H1 (cell line): Measurements from ENCODE around the gene NSUN2. TPM values are rescaled to one million over a fixed set of nuclear protein-coding genes. Genes with fewer than 3 reads are reported as not detected.

Source experiments
- CTCF ChIA-PET: fragments of 300-600 bp; sonication (Branson Sonifier 250); formaldehyde crosslinking; loops from one replicate; lab custom pipeline; 2021; ENCODE audit not compliant: partially characterized antibody; lab: Charles Lee
- POLR2A ChIA-PET: fragments of 300-600 bp; sonication (Branson Sonifier 250); formaldehyde crosslinking; loops from one replicate; lab custom pipeline; 2021; ENCODE audit warnings: inconsistent platforms; ENCODE audit not compliant: partially characterized antibody; lab: Charles Lee
- DNase-seq, 2 experiments: peaks; one replicate each; pipeline versions ENCODE4 v3.0.0 to v3.0.0-alpha.2; 2010 to 2022; ENCODE audit warnings: low spot score in 2 of 2, low read depth in 1 of 2, mixed read lengths in 1 of 2
- FAIRE-seq: peaks from 2 replicates; lab custom pipeline; 2011; peaks lifted over from hg19 to GRCh38; lab: Jason Lieb, UNC
- H2AFZ ChIP-seq: 2 replicates; pipeline ENCODE4 v1.8.1; 2012; ENCODE audit warnings: low read length, inconsistent platforms
- H2AK5ac ChIP-seq: 2 replicates; pipeline ENCODE4 v1.6.1; 2013; ENCODE audit warnings: low read depth, low read length
- H2BK120ac ChIP-seq: replicated peaks from 2 replicates; pipeline ENCODE3; 2013; ENCODE audit warnings: low read depth, low read length, inconsistent platforms
- H2BK12ac ChIP-seq: 2 replicates; pipeline ENCODE4 v1.6.1; 2013; ENCODE audit warnings: low read depth, low read length
- H2BK15ac ChIP-seq: 2 replicates; pipeline ENCODE4 v1.6.1; 2013; ENCODE audit warnings: low read length
- H2BK20ac ChIP-seq: 2 replicates; pipeline ENCODE4 v1.6.1; 2013; ENCODE audit warnings: low read length
- H2BK5ac ChIP-seq: 2 replicates; pipeline ENCODE4 v1.6.1; 2013; ENCODE audit warnings: low read depth, low read length
- H3K14ac ChIP-seq: 2 replicates; pipeline ENCODE4 v1.6.1; 2013; ENCODE audit warnings: inconsistent platforms; ENCODE audit not compliant: insufficient read length
- H3K18ac ChIP-seq: 2 replicates; pipeline ENCODE4 v1.6.1; 2013; ENCODE audit warnings: low read length; ENCODE audit errors: extremely low read depth
- H3K23ac ChIP-seq: 2 replicates; pipeline ENCODE4 v1.6.1; 2013; ENCODE audit warnings: inconsistent platforms; ENCODE audit not compliant: insufficient read length
- H3K23me2 ChIP-seq: 2 replicates; pipeline ENCODE4 v1.6.1; 2013; ENCODE audit warnings: low read depth, low read length
- H3K27ac ChIP-seq: 2 replicates; pipeline ENCODE4 v1.6.1; 2011; ENCODE audit warnings: low read depth, low read length, inconsistent platforms
- H3K27me3 ChIP-seq, 4 experiments: replicated peaks in 1 of 4; 1 replicate in 1 of 4; 2 replicates in 3 of 4; pipeline versions ENCODE4 v1.6.1 to v1.8.1; 2011 to 2013; ENCODE audit warnings: low read length in 3 of 4, mild to moderate bottlenecking in 3 of 4, inconsistent platforms in 2 of 4, mixed read lengths in 2 of 4, moderate library complexity in 1 of 4; ENCODE audit not compliant: control insufficient read depth in 3 of 4, insufficient read depth in 3 of 4; ENCODE audit errors: extremely low read depth in 1 of 4
- H3K36me3 ChIP-seq, 4 experiments: 2 replicates each; pipeline versions ENCODE4 v1.6.1 to v1.8.1; 2011 to 2013; ENCODE audit warnings: mild to moderate bottlenecking in 4 of 4, low read length in 3 of 4, moderate library complexity in 2 of 4, control low read depth in 1 of 4, inconsistent platforms in 1 of 4; ENCODE audit not compliant: insufficient read depth in 4 of 4, control insufficient read depth in 2 of 4
- H3K4ac ChIP-seq: replicated peaks from 2 replicates; pipeline ENCODE3; 2013; ENCODE audit warnings: low read length, low read depth, mixed read lengths, inconsistent platforms; ENCODE audit not compliant: insufficient read length
- H3K4me1 ChIP-seq, 4 experiments: replicated peaks in 1 of 4; 1 replicate in 1 of 4; 2 replicates in 3 of 4; pipeline versions ENCODE4 v1.6.1 to v1.8.1; 2011 to 2013; ENCODE audit warnings: low read length in 3 of 4, inconsistent platforms in 2 of 4, mixed read lengths in 1 of 4; ENCODE audit not compliant: insufficient read depth in 4 of 4, control insufficient read depth in 3 of 4
- H3K4me2 ChIP-seq, 2 experiments: 2 replicates each; pipeline versions ENCODE4 v1.6.1 to v1.8.1; 2011 to 2013; ENCODE audit warnings: low read depth in 2 of 2, low read length in 2 of 2, control low read depth in 1 of 2, inconsistent platforms in 1 of 2, mild to moderate bottlenecking in 1 of 2; ENCODE audit not compliant: insufficient read depth in 1 of 2
- H3K4me3 ChIP-seq, 4 experiments: fragments of 200-600, 300-600 bp in 1 of 4; sonication (generic), shearing (Covaris generic), sonication (Bioruptor Twin) in 1 of 4; 2 replicates each; pipeline versions ENCODE4 v1.5.1 to v1.8.1; 2011 to 2016; ENCODE audit warnings: low read length in 4 of 4, low read depth in 3 of 4, control low read depth in 2 of 4, inconsistent platforms in 2 of 4, mild to moderate bottlenecking in 2 of 4, mixed read lengths in 1 of 4, moderate library complexity in 1 of 4; ENCODE audit not compliant: insufficient read depth in 2 of 4; ENCODE audit errors: extremely low read depth in 1 of 4
- H3K56ac ChIP-seq: replicated peaks from 2 replicates; pipeline ENCODE3; 2013; ENCODE audit warnings: low read depth, mild to moderate bottlenecking, mixed read lengths, low read length, inconsistent platforms; ENCODE audit not compliant: insufficient read length
- H3K79me1 ChIP-seq: 2 replicates; pipeline ENCODE4 v1.6.1; 2013; ENCODE audit warnings: low read depth, low read length, control low read depth
- H3K79me2 ChIP-seq, 2 experiments: 2 replicates each; pipeline versions ENCODE4 v1.6.1 to v1.8.1; 2012 to 2013; ENCODE audit warnings: low read length in 2 of 2, mild to moderate bottlenecking in 2 of 2, inconsistent platforms in 1 of 2; ENCODE audit not compliant: insufficient read depth in 2 of 2, control insufficient read depth in 1 of 2
- H3K9ac ChIP-seq, 4 experiments: replicated peaks in 1 of 4; 1 replicate in 1 of 4; 2 replicates in 3 of 4; pipeline versions ENCODE4 v1.6.1 to v1.8.1; 2011 to 2013; ENCODE audit warnings: low read depth in 3 of 4, low read length in 3 of 4, control low read depth in 2 of 4, mild to moderate bottlenecking in 2 of 4, moderate library complexity in 2 of 4, inconsistent platforms in 1 of 4; ENCODE audit errors: extremely low read depth in 1 of 4
- H3K9me3 ChIP-seq, 2 experiments: 2 replicates each; pipeline versions ENCODE4 v1.6.1 to v1.8.1; 2012 to 2013; ENCODE audit warnings: mild to moderate bottlenecking in 2 of 2, moderate library complexity in 2 of 2, control low read depth in 1 of 2, inconsistent platforms in 1 of 2, low read depth in 1 of 2, low read length in 1 of 2, mixed read lengths in 1 of 2; ENCODE audit not compliant: insufficient read depth in 2 of 2
- H4K20me1 ChIP-seq, 2 experiments: replicated peaks in 1 of 2; 2 replicates each; pipeline versions ENCODE3 to v1.8.1; 2011 to 2013; ENCODE audit warnings: inconsistent platforms in 2 of 2, low read length in 2 of 2, mild to moderate bottlenecking in 1 of 2; ENCODE audit not compliant: insufficient read depth in 2 of 2, control insufficient read depth in 1 of 2
- H4K5ac ChIP-seq: 2 replicates; pipeline ENCODE4 v1.6.1; 2013; ENCODE audit warnings: low read length, low read depth, mixed read lengths, inconsistent platforms; ENCODE audit not compliant: insufficient read length
- H4K8ac ChIP-seq: 2 replicates; pipeline ENCODE4 v1.8.0; 2013; ENCODE audit warnings: mild to moderate bottlenecking, moderate library complexity, low read length, inconsistent platforms; ENCODE audit not compliant: insufficient read depth; ENCODE audit errors: extremely low read depth
- H4K91ac ChIP-seq: replicated peaks from 2 replicates; pipeline ENCODE3; 2013; ENCODE audit warnings: low read length, mixed read lengths, inconsistent platforms; ENCODE audit not compliant: insufficient read length
- ASH2L ChIP-seq: fragments of 200-600, 300-600 bp; sonication (generic); IDR thresholded peaks from one replicate; pipeline ENCODE4 v1.7.1; 2017; ENCODE audit warnings: low read length
- CBX8 ChIP-seq: fragments of 300-800, 300-1000 bp; sonication (generic); IDR thresholded peaks from 2 replicates; pipeline ENCODE4 v1.7.1; 2016; ENCODE audit warnings: low read depth, low read length, borderline replicate concordance
- NANOG ChIP-seq: IDR thresholded peaks from 2 replicates; pipeline ENCODE4 v1.6.1; 2011; ENCODE audit warnings: low read length, low read depth, mild to moderate bottlenecking, inconsistent platforms; ENCODE audit not compliant: insufficient read depth, poor library complexity, severe bottlenecking
- RNF2 ChIP-seq: fragments of 200-900, 300-1000 bp; sonication (generic); IDR thresholded peaks from 2 replicates; pipeline ENCODE4 v1.7.1; 2016; ENCODE audit warnings: borderline replicate concordance, low read depth, mild to moderate bottlenecking, antibody characterized with exemption, low read length; ENCODE audit not compliant: poor library complexity, severe bottlenecking; ENCODE audit errors: missing control alignments
- SAP30 ChIP-seq: fragments of 300-600 bp; sonication (generic); IDR thresholded peaks from 2 replicates; pipeline ENCODE4 v1.7.1; 2012; ENCODE audit warnings: low read length, moderate library complexity, mild to moderate bottlenecking, inconsistent platforms; ENCODE audit not compliant: insufficient read depth, insufficient replicate concordance
- SIN3A ChIP-seq, 2 experiments: IDR thresholded peaks in 1 of 2; conservative IDR thresholded peaks in 1 of 2; 2 replicates each; pipeline ENCODE4 v1.6.1; 2011 to 2012; ENCODE audit warnings: low read length in 2 of 2, improper control_type of control experiment in 1 of 2, low read depth in 1 of 2, mild to moderate bottlenecking in 1 of 2
- SUZ12 ChIP-seq: fragments of 200-600 bp; sonication (generic); IDR thresholded peaks from 2 replicates; pipeline ENCODE4 v1.6.1; 2012; ENCODE audit warnings: mild to moderate bottlenecking, inconsistent platforms, low read length, moderate library complexity, mixed read lengths
- WGBS, 2 experiments: shearing (Covaris generic) in 1 of 2; methylation state at CpG; one replicate each; pipeline versions ENCODE4 v1.1.6 to v1.1.7; 2013 to 2015; ENCODE audit warnings: low lambda C conversion rate in 2 of 2, mixed read lengths in 2 of 2, inconsistent platforms in 1 of 2, low coverage in 1 of 2, missing lambda C conversion rate in 1 of 2; ENCODE audit not compliant: insufficient replicate concordance in 2 of 2, insufficient coverage in 1 of 2, insufficient read length in 1 of 2; ENCODE audit errors: extremely low coverage in 1 of 2, missing lambda C conversion rate in 1 of 2; 5-methylcytosine and 5-hydroxymethylcytosine counted together
- polyA plus RNA-seq, 7 experiments: library from polyadenylated mRNA; depleted of rRNA in 3 of 7; stranded (reverse) in 5 of 7; unstranded in 2 of 7; fragments of >200 nt in 5 of 7; fragments of 200-250 nt in 2 of 7; gene quantifications; 1 replicate in 5 of 7; 2 replicates in 1 of 7; 4 replicates in 1 of 7; pipeline versions ENCODE4 v1.2.1 to v1.2.3, GENCODE V29; 2011 to 2013; ENCODE audit warnings: missing spikeins in 2 of 7, mixed read lengths in 2 of 7
- total RNA-seq: library from RNA; stranded (reverse); fragmentation: NEBNext Ultra II Directional; extraction: Animal tissue kit (Norgen Biotek cat#: 25700); gene quantifications from 2 replicates; pipeline ENCODE4 v1.2.1, GENCODE V29; 2021
- TF ChIP-seq, protein P1 (sequence below): IDR thresholded peaks from 2 replicates; pipeline ENCODE4 v1.6.1; 2012; ENCODE audit warnings: low read length, inconsistent platforms

Gene NSUN2
- total and polyA plus RNA-seq, 2 of the 8 experiments (the other 6 are each of a cell fraction or from before 2014, with no cell fraction given), result 47.3 to 94.7 TPM

DNA sequence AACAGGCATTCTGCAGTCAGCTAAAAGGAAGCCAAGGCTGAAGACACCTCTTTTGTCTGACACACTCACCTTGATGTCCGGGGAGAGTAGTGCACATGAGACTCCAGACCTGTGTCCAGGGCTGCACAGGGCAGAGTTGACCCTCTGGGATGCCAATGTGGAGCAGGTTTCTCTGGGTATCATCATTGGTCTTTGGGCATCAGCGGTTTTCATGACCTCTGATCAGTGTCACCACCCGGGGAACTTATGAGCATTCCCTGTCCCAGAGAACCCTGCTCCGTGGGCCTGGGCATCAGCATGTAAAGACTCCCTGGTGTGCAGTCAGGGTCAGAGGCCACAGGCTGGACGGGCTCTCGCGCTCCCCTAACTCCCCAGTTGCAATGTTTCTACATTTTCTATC, 80.2 kb downstream of the NSUN2 start:
- CTCF ChIA-PET, result interaction anchor here (1.6 kb wide), 1 partner anchor 22 kb away, joined by 3 read pairs; no protein-coding TSS in a partner anchor
- Histone ChIP-seq H3K27me3 (no peaks in the 10 kb centered on the region), H3K9ac (no peak overlapping the region), H4K91ac (no peak overlapping the region), H3K18ac (no peak overlapping the region), H2BK120ac (no peak overlapping the region), H3K4me3 (no peak overlapping the region), H3K23ac (no peak overlapping the region), H2AK5ac (no peak overlapping the region), H3K79me2 (no peaks in the 10 kb centered on the region), H3K56ac (no peak overlapping the region), H3K36me3 (no peaks in the 10 kb centered on the region), H3K4ac (no peak overlapping the region), H3K9me3 (peaks cover 4 to 8% of the 10 kb centered on the region in 2 experiments; a peak in 2 of 4 replicates), H2BK5ac (no peak overlapping the region), H3K23me2 (no peaks in the 10 kb centered on the region), H3K4me2 (no peak overlapping the region), H4K5ac (no peak overlapping the region), H3K27ac (no peak overlapping the region), H4K8ac (no peak overlapping the region), H3K4me1 (no peaks in the 10 kb centered on the region), H3K79me1 (no peaks in the 10 kb centered on the region), H2BK15ac (no peak overlapping the region), H4K20me1 (no peaks in the 10 kb centered on the region), H2AFZ (no peak overlapping the region), H2BK20ac (no peak overlapping the region), H3K14ac (no peak overlapping the region), H2BK12ac (no peak overlapping the region)
- POLR2A ChIA-PET, result no interaction called here
- DNase-seq, result no peak
- no peak for FAIRE-seq
- WGBS, 2 experiments, result 92% methylated on average over 7 of the region's 7 CpGs; no CpG with 5 or more reads in 1 of the 2 experiments
- no peak for TF ChIP-seq SAP30
- TF ChIP-seq SIN3A (conservative IDR thresholded peaks at IDR 0.05 in 1 of 2, IDR thresholded peaks at IDR 0.05 in 1 of 2; ENCODE audit: low read depth in 1 of 2, low read length in 2 of 2), result no peak
- no peak for TF ChIP-seq NANOG
- TF ChIP-seq, protein P1, sequence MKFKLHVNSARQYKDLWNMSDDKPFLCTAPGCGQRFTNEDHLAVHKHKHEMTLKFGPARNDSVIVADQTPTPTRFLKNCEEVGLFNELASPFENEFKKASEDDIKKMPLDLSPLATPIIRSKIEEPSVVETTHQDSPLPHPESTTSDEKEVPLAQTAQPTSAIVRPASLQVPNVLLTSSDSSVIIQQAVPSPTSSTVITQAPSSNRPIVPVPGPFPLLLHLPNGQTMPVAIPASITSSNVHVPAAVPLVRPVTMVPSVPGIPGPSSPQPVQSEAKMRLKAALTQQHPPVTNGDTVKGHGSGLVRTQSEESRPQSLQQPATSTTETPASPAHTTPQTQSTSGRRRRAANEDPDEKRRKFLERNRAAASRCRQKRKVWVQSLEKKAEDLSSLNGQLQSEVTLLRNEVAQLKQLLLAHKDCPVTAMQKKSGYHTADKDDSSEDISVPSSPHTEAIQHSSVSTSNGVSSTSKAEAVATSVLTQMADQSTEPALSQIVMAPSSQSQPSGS, result no peak
- no peak for TF ChIP-seq ASH2L
- no peak for TF ChIP-seq SUZ12
- TF ChIP-seq RNF2, result no peak
- TF ChIP-seq CBX8, result no peak
